Left cardiac atrium (tissue), 4 donors: ENCODE data around the gene CLEC7A. TPM values are rescaled to one million over a fixed set of nuclear protein-coding genes. Genes with fewer than 3 reads are reported as not detected.

Source experiments
- ATAC-seq, 2 donors: fragments of 200-7000 bp; cut with Tn5 transposase; one replicate each; pipeline ENCODE4 v1.9.1; 2020; ENCODE audit warnings: mild to moderate bottlenecking in 2 of 2, moderate library complexity in 2 of 2
- DNase-seq: peaks from one replicate; pipeline ENCODE4 v3.0.0-alpha.2; 2020
- intact Hi-C, 2 donors: fragments of 100-400 bp; cut with DNase I; formaldehyde crosslinking; loops; one replicate each; pipeline versions ENCODE4 v1.14.1 to v1.15.1; 2022 to 2023
- total RNA-seq, 2 donors: library from RNA; stranded (reverse); fragmentation: NEBNext Ultra II Directional; extraction: Animal tissue kit (Norgen Biotek cat#: 25700); gene quantifications; one replicate each; pipeline ENCODE4 v1.2.1, GENCODE V29; 2021
- donor health status: DM: no; HTN: yes; CAD: no.
- donor health status: DM: no; HTN: yes; CAD: no; lungs with severe emphysema.
- donor health status: DM: yes; HTN: yes; CAD: no.
- donor health status: Dilated cardiomyopathy.

The CLEC7A gene
- total RNA-seq, 2 donors from 2014 or later: 7.4 to 10.4 TPM

GRCh38 chr12:10101648-10102220, 28.3 kb downstream of the CLEC7A start:
- DNase-seq: no peak
- ATAC-seq: no peak
- intact Hi-C loops: no loop called here

- ATAC-seq (peak; percentile 73 to 83), DNase-seq (peak; percentile 36)
- intact Hi-C loops: no loop called here
Measured at GRCh38 chr12:10101042-10101579, 28.9 kb downstream of the CLEC7A start.

GRCh38 chr12:10098791-10099190, 31.2 kb downstream of the CLEC7A start, which contains the start of gene CLEC1A:
Gene CLEC1A, minus strand, starts transcription at chr12:10098985. Its CDS starts 63 bp downstream, at chr12:10098922.
- intact Hi-C loops: no loop called here
- peak; percentile 33 for DNase-seq
- peak; percentile 47 to 51 for ATAC-seq

DNA sequence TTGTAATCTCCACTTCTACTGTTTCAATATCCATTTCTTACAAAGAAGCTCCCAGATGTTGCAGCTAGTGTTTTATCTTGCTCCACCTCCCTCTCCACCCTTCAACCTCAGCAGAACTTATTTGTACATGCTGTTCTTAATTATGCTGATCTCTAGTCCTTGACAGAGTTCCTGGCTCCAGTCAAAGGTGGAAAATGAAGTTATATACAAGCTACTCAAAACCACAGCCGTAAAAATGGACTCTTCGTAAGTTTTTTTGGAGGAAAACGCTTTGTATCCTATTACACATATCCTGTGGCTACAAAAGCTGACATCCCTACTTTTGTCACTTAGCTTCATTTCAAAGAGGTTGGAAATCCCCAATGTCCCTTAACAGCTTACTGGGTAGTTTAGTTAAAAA, 32.5 kb downstream of the CLEC7A start:
- intact Hi-C loops: no loop called here
- DNase-seq (no peak), ATAC-seq (no peak)

- intact Hi-C loops: no loop called here
- ATAC-seq (no peak), DNase-seq (no peak)
Measured at GRCh38 chr12:10095971-10096370, 34.0 kb downstream of the CLEC7A start.

DNA sequence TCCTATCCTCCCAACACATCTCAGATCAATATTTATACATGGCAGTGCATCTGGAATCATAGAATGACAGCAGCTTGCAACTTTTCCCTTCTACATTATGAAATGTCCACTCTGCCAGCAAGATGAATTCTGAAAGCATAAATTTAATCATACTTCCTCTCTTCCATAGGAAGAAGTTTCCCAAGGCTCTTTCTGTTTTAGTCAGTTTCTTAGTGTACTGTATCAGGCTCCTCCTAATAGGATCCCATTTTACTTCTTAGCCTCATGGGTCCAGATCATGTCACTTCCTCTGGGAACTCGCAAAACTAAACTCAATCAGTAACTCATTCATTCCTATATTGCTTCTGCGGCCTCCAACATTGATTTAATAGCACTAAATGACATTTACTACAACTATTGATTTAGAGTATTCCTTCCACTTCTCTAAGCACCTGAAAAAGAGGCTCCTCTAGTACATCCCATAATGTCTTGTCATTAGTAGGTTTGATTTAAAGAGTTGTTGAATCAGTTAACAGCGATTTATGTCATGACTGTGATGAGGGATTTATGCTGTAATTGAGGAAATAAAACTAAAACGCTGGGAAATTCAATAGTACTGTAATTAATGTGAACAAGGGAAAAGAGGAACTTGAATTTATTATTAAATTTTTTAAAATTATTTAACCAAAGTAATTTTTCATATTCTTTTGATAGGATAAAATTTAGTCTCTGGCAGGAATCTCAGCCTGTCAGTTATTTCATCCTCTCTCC, 35.2 kb downstream of the CLEC7A start:
- peak; percentile 41 to 57 for ATAC-seq
- intact Hi-C loops: no loop called here
- no peak for DNase-seq

- intact Hi-C loops: no loop called here
- no peak for ATAC-seq
- DNase-seq: no peak
Measured at GRCh38 chr12:10088955-10089900, 40.8 kb downstream of the CLEC7A start.

GRCh38 chr12:10088031-10088430, 42.0 kb downstream of the CLEC7A start:
- no peak for DNase-seq
- ATAC-seq: no peak
- intact Hi-C loops: no loop called here

- intact Hi-C loops: no loop called here
- DNase-seq: no peak
- no peak for ATAC-seq
Measured at GRCh38 chr12:10086387-10086786, 43.6 kb downstream of the CLEC7A start.

GRCh38 chr12:10084733-10085132, 45.3 kb downstream of the CLEC7A start:
- intact Hi-C loops: no loop called here
- DNase-seq: no peak
- no peak for ATAC-seq

DNA sequence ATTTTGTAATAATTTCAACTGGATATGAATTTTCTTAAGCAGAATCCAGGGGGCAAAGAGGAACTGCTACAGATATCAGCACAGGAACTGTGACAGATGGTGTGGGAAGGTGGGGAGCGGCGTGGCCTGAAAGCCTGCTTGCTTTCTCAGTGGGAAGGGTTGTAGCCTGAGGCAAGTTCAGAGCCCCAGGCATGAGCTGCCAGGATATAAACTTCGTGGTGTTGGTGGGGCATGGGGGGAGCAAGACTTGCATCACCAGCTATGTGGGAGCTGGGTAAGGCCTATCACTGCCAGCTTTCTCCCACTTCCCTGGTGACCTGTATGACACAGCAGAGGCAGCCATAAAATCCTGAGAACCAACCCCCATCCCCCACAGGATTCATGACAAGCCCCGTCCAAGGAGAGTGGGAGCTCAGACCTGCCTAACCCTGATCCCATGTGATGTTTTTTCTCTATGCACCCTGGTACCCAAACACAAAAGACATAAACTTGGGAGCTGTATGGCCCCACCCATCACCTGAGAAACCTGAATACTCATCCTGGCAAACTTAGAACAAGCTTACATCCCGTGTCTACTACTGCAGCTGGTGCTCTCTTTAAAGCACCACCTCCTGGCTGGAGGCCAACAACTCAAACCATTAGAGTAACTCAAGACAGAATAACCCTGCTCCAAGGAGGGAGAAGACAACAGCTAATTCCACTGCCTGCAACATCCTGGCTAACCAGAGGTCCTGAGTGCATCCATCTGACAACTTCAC, 47.7 kb downstream of the CLEC7A start:
- ATAC-seq (no peak), DNase-seq (no peak)
- intact Hi-C loops: no loop called here

DNA sequence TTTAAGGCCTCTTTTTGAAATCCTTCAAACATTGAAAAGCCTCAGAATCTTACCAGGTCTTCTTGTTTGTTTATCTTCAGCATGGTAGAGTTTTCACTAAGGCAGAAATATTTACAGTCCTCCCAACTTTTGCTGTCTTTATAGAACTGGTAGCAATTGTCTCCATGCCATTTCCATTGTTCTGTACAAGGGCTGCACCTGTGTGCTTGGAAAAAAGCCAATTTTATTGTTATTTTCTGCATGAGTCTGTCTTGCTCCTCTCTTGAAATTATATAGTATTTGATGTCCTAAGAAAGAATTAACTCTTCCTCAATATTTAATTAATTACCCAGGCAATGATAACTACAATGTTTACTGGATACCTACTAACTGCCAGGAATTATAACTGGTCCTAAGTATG, 54.5 kb downstream of the CLEC7A start:
- no peak for ATAC-seq
- intact Hi-C loops: no loop called here
- no peak for DNase-seq

DNA sequence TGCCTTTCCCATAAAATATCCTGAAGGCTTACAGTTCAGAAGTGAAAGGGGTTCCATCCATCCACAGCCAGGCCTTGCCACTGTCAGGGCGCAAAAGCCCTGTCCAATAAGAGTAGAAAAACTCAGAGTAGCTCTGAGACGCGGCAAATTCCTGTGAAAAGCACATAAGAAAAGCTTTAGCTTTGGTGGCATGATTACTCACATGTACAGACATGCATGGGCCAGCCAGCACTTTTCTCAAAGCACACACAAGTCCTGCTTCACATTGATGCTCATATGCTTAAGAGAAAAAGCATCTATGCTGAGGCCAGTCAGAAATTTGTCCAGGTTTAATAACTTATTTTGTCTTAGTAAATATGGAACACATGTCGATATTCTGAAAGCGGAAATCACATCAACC, 56.7 kb downstream of the CLEC7A start:
- DNase-seq (no peak), ATAC-seq (no peak)
- intact Hi-C loops: no loop called here

DNA sequence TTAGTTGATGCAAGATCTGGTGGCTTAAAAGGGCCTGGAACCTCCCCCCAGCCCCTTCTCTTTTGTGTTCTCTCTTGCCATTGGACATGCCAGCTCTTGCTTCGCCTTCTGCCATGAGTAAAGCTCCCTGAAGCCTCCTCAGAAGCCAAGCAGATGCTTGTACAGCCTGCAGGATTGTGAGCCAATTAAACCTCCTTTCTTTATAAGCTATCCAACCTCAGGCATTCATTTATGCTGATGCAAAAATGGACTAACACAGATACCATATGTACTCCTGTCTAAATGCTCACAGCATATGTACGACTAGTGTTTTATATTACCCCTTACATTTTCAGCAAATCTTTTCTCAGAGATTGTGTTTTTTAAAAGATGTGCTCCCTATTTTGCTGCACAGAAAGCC, 57.9 kb downstream of the CLEC7A start:
- no peak for ATAC-seq
- intact Hi-C loops: no loop called here
- no peak for DNase-seq

DNA sequence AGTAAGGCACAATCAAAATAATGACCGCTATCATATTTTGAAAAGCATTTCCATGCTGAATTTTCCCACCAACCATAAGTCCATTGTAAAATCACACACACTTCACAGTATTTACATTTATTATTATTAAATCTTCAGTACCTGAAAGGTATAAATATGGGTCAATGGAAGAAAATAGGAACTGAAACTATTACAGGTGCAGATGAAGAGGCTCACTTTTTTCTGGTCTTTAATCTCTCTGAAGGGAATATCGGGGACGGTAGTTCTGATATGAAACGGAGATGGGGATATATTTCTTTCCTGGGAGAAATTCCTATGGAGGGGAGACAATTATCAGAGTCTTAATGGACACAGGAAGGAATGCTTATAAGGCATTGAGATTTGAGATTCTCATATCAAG, 59.6 kb downstream of the CLEC7A start:
- ATAC-seq (no peak), DNase-seq (no peak)
- intact Hi-C loops: no loop called here

DNA sequence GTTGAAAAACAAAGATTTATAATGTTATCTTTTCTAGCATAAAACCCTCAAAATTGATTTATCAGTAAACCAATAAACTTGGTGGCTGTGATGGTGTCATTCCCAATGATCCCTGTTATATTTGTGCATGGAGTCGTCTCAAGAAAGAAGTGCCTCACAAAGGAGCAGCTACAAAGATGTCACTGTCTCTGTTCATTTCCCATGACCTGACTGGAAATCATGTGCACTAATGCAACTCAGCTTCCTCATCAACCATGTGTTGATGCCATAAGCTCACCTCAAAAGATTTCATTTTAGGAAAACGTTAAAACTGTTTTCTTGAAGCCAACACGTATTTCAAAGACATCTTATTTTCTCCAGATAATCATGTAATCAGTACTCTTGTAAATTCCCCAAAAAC, 60.0 kb downstream of the CLEC7A start:
- intact Hi-C loops: no loop called here
- ATAC-seq: no peak
- DNase-seq: no peak

DNA sequence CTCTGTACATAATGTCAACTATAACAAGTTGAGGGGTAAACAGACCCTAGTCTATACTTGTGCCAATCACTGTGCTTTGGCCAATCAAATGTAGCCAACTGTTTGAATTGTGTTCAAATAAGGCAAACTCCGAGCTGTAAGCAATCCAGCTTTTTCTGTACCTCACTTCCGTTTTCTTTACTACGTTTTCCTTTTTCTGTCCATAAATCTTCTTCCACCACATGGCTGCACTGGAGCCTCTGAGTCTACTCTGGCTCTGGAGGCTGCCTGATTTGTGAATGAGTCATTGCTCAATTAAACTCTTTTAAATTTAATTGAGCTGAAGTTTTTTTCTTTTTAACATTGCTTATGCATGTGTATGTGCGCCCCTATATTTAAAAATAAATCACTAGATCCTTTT, 60.9 kb downstream of the CLEC7A start:
- intact Hi-C loops: no loop called here
- DNase-seq: no peak
- peak in 1 of 2 donors; percentile 54 for ATAC-seq

DNA sequence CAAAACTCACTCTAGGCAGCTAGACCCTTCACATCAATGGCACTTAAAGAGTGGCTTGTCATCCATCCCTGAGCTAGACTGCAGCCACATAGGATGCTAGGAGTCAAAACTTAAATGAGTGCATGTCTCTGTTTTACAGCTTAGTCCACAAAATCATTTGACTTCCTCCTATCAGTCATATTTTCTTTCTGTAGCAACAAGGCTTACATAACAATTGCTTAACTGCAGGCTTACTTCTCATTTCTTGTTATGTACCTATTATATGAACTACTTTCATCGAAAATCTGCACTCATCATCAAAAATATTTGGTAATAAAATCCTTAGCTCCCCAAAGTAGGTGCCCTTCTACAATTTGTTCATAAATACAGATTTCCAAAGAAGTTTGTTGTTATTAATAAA, 61.4 kb downstream of the CLEC7A start:
- peak; percentile 57 to 75 for ATAC-seq
- intact Hi-C loops: no loop called here
- no peak for DNase-seq

DNA sequence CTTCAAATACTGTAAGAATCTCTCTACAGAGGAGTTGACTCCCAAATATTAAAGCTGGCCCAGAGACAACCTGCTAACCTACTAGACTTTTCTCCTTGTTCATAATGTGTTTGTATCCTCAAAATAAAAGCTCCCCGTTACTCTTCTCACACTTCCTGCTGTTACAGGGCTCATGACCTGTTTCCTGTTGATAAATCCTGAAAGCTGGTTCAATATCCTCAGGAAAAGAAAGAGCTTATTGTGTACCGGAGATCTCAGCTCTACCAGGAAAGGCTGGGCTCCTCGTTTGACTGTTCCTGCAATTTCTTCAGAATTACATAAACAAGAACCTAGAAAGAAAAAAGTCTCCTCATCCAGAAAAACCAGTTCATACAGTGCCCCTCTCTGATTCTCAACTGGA, 62.1 kb downstream of the CLEC7A start:
- intact Hi-C loops: no loop called here
- DNase-seq (no peak), ATAC-seq (peak; percentile 61 to 75)
